Right hindlimb (tissue), 1 donor: Measurements from ENCODE around the gene ZNF468.
"Not testable (repeated sequence)": the region's sequence is repeated elsewhere in the genome, so short reads cannot be mapped to it uniquely, and the experiment has no call there.

Source experiments
- DNase-seq: peaks from one replicate; pipeline ENCODE4 v3.0.0-alpha.2; 2018

The ZNF468 gene

DNA sequence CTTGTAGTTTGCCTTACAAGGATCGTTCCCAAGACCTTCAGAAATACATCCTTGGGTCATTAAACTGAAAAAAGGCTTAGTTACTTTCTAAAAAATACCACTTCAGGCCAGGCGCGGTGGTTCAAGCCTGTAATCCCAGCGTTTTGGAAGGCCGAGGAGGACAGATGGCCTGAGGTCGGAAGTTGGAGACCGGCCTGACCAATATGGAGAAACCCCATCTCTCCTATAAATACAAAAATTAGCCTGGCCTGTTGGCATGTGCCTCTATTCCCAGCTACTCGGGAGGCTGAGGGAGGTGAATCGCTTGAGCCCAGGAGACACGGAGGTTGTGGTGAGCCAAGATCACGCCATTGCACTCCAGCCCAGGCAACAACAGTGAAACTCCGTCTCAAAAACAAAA lies 33.7 kb downstream of the ZNF468 start:
- DNase-seq: no peak

DNA sequence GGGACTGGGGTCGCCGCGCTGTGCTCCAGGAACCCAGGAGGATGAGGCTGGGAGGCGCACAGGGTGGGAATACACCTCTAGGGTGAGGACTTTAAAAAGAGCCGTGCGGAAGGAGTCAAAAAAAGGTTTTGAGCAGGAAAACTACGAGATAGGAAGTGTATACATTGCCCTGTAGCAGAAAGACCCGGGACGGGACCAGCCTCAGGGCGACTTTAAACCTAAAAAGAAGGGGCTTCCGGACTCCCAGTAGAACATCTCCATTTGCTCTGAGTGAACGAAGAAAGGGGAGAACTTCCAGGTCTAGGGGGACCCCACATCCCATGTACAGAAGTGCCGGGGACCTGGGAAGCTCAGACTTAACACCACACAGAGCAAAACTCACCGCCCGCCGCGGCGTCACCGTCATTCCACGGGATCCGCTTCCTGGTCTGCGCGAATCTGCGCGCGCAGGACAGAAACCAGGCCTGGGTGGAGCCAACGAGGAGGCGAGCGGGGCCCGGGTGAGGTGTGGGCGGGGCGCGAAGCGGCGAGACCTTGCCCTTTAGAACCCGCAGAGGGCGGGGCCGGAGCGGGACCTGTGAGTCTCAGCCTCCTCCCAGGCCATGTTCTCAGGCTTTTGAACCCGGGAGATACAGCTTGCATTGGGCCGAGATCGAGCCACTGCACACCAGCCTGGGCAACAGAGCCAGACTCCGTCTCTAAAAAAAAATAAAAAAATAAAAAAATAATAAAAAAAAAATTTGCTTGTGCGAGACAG lies 36.0 kb downstream of the ZNF468 start, which contains the start of gene ZNF28:
Gene ZNF28 (minus strand): TSS at position 430 of the 757 bp plus-strand sequence. CDS start 3,675 bp downstream, outside the sequence.
- peak; percentile 67 for DNase-seq

DNA sequence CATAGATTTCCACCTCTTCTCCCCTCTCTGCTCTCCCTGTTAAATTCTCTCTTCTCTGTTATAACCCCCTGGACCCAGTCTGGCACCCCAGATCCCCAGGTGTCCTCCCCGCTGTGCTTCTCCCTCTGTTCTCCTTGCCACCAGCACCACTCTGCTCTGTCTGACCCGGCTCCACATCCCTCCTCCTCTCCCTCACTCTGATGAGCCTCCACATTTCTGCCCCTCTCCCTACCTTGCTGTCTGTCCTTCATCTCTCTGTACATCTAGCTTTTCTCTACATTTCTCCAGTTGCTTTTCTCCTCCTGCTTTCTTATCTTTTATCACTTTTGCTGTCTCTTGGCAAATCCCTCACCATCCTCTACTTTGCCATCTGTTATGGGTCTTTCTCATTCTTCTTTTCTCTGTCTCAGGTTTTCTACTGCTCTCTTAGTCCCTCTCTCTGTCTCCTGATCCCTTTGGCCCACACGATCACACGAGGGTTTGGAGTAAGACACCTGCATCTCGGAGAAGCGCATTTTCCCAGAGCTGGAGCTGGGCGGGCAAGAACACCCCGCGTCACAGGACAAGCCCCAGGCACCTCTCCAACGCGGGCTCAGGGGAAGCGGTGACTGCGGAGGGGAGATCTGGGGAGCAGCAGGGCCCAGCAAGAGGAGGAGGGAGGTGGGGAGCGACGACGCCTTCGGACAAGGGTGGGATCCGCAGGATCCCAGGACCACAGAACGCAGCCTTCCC lies 36.8 kb downstream of the ZNF468 start:
- not testable (repeated sequence) for DNase-seq

DNA sequence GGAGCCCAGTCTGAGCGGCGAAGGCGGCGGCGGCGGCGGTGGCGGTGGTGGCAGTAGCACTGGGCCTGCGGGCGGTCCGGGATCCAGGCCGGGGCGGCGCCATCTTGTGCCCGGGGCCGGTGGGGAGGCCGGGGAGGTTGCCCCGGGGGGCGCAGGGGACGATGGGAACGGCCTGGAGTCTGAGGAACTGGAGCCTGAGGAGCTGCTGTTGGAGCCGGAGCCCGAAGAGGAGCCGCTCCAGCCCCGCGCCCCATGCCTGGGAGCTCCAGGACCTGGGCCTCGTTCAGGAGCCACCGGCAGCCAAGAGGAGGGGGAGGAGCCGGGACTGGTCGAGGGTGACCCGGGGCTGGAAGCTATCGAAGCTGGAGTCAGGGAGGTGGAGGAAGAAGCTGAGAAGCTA lies 47.6 kb downstream of the ZNF468 start:
- DNase-seq: no peak

DNA sequence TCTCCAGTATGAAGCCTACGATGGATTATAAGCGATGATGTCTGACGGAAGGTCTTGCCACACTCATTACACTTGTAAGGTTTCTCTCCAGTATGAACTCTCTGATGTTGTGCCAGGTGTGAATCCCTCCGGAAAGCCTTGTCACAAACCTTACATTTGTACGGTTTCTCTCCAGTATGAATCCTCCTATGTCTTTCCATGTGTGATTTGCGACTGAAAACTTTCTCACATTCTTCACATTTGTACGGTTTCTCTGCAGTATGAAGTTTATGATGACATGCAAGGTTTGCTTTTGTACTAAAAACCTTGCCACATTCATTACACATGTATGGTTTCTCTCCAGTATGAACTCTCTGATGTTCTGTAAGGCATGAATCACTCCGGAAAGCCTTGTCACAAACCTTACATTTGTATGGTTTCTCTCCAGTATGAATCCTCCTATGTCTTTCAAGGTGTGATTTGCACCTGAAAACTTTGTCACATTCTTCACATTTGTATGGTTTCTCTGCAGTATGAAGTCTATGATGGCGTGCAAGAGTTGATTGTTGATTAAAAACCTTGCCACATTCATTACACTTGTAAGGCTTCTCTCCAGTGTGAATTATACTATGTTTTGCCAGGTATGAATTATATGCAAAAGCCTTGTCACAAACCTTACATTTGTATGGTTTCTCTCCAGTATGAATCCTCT lies 57.3 kb downstream of the ZNF468 start:
- not testable (repeated sequence) for DNase-seq

DNA sequence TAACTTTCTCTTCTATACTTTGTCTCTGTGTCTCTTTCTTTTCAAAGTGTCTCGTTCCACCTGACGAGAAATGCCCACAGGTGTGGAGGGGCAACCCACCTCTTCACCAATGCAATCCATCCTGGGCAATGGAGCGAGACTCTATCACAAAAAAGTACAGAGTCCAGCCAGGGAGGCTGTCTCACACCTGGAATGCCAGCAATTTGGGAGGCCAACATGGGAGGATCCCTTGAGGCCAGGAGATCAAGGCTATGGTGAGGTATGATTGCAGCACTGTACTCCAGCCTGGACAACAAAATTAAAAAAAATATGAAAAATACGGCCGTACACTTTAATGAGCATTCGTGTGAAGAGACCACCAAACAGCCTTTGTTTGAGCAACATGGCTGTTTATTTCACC lies 68.0 kb downstream of the ZNF468 start:
- no peak for DNase-seq
